HepG2 (cell line): ENCODE data around the gene TMC4. TPM values are rescaled to one million over a fixed set of nuclear protein-coding genes. Genes with fewer than 3 reads are reported as not detected.
A peak's percentile ranks its signal among the peaks of the same experiment; 100 is the strongest.

Experiments
- BORCS8-MEF2B ChIP-seq: sonication (generic); formaldehyde crosslinking; IDR thresholded peaks from 2 replicates; pipeline ENCODE4 v1.8.0; 2022; ENCODE audit warnings: mild to moderate bottlenecking, missing genetic modification reagents
- EHMT2 ChIP-seq: fragments of 200-600 bp; sonication (generic); IDR thresholded peaks from 2 replicates; pipeline ENCODE4 v1.7.0; 2017; ENCODE audit warnings: antibody characterized with exemption, low read depth, low read length, borderline replicate concordance
- FIP1L1 ChIP-seq: fragments of 200-400 bp; formaldehyde crosslinking; IDR thresholded peaks from 2 replicates; pipeline ENCODE4 v1.6.1; 2018; ENCODE audit warnings: low read depth, mild to moderate bottlenecking, low read length, moderate library complexity, borderline replicate concordance; ENCODE audit not compliant: insufficient read depth
- FOXC1 ChIP-seq: sonication (generic); formaldehyde crosslinking; IDR thresholded peaks from 2 replicates; pipeline ENCODE4 v1.8.0; 2022; ENCODE audit warnings: mild to moderate bottlenecking, missing genetic modification reagents, borderline replicate concordance
- PRPF4 ChIP-seq: fragments of 200-400 bp; formaldehyde crosslinking; IDR thresholded peaks from 2 replicates; pipeline ENCODE4 v1.6.1; 2016; ENCODE audit warnings: low read length, low read depth; ENCODE audit not compliant: poor library complexity, severe bottlenecking
- PTBP1 ChIP-seq: fragments of 200-400 bp; formaldehyde crosslinking; IDR thresholded peaks from 2 replicates; pipeline ENCODE4 v1.6.1; 2018; ENCODE audit warnings: low read length, low read depth; ENCODE audit not compliant: poor library complexity, severe bottlenecking
- SKIL ChIP-seq: sonication (generic); formaldehyde crosslinking; IDR thresholded peaks from 2 replicates; pipeline ENCODE4 v1.8.0; 2022; ENCODE audit warnings: missing genetic modification reagents, mild to moderate bottlenecking, moderate library complexity, borderline replicate concordance
- SNAPC4 ChIP-seq: sonication (generic); formaldehyde crosslinking; IDR thresholded peaks from 2 replicates; pipeline ENCODE4 v1.4.0; 2020; ENCODE audit warnings: mild to moderate bottlenecking, missing genetic modification reagents
- SP5 ChIP-seq: IDR thresholded peaks from 2 replicates; pipeline ENCODE4 v1.6.1; 2016; ENCODE audit warnings: low read depth, borderline replicate concordance
- TP53 ChIP-seq: sonication (generic); formaldehyde crosslinking; conservative IDR thresholded peaks from 2 replicates; pipeline ENCODE4 v1.4.0; 2020; ENCODE audit warnings: missing genetic modification reagents
- ZNF230 ChIP-seq: sonication (generic); formaldehyde crosslinking; IDR thresholded peaks from 2 replicates; pipeline ENCODE4 v1.4.0; 2020; ENCODE audit warnings: mild to moderate bottlenecking, missing genetic modification reagents
- ZNF350 ChIP-seq: sonication (generic); formaldehyde crosslinking; IDR thresholded peaks from 2 replicates; pipeline ENCODE4 v1.4.0; 2020; ENCODE audit warnings: mild to moderate bottlenecking, low read depth, missing genetic modification reagents, borderline replicate concordance
- ZNF468 ChIP-seq: sonication (generic); formaldehyde crosslinking; IDR thresholded peaks from 2 replicates; pipeline ENCODE4 v1.8.0; 2022; ENCODE audit warnings: mild to moderate bottlenecking, moderate library complexity, missing genetic modification reagents
- ZNF740 ChIP-seq: sonication (generic); formaldehyde crosslinking; IDR thresholded peaks from 2 replicates; pipeline ENCODE4 v1.4.0; 2020; ENCODE audit warnings: missing genetic modification reagents
- polyA plus RNA-seq, 8 experiments: library from polyadenylated mRNA; depleted of rRNA in 3 of 8; stranded (reverse) in 7 of 8; unstranded in 1 of 8; fragments of >200 nt; fragmentation: Illumina TruSeq in 4 of 8; extraction: Trizol in 4 of 8; gene quantifications; 2 replicates each; pipeline versions ENCODE4 v1.2.1 to v1.2.3, GENCODE V29; 2011 to 2016; ENCODE audit warnings: low read depth in 4 of 8, missing spikeins in 1 of 8, mixed read lengths in 1 of 8; ENCODE audit not compliant: insufficient read depth in 1 of 8
- total RNA-seq, 5 experiments: library from RNA; depleted of rRNA; stranded (reverse); fragments of >200 nt; fragmentation: Illumina TruSeq; extraction: Trizol; gene quantifications; 2 replicates each; pipeline ENCODE4 v1.2.3, GENCODE V29; 2016; ENCODE audit warnings: low read depth in 1 of 5

TMC4 gene
- total and polyA plus RNA-seq, 2 of the 13 experiments (the other 11 are each of a cell fraction or from before 2014, with no cell fraction given), result 0.13 to 0.24 TPM

GRCh38 chr19:54136086-54136863, 36.7 kb downstream of the TMC4 start (continued):
- TF ChIP-seq SKIL (CRISPR knock-in tag), result no peak
- TF ChIP-seq TP53 (CRISPR knock-in tag), result no peak
- TF ChIP-seq SP5 (CRISPR knock-in tag), result no peak
- TF ChIP-seq SNAPC4, result no peak
- peak; percentile 43; the same call in 1 of the 2 replicates for TF ChIP-seq ZNF350 (CRISPR knock-in tag)
- no peak for TF ChIP-seq EHMT2
- no peak for TF ChIP-seq PRPF4
- TF ChIP-seq ZNF468 (CRISPR knock-in tag), result no peak
- TF ChIP-seq ZNF740 (CRISPR knock-in tag), result no peak
- TF ChIP-seq FIP1L1, result no peak
- TF ChIP-seq BORCS8-MEF2B (CRISPR knock-in tag), result peak; percentile 42
- TF ChIP-seq FOXC1 (CRISPR knock-in tag), result no peak
- no peak; the same call in 1 of the 2 replicates for TF ChIP-seq ZNF230 (CRISPR knock-in tag)
- no peak for TF ChIP-seq PTBP1
